ENCODE measurements around the gene TNIK.

DNA sequence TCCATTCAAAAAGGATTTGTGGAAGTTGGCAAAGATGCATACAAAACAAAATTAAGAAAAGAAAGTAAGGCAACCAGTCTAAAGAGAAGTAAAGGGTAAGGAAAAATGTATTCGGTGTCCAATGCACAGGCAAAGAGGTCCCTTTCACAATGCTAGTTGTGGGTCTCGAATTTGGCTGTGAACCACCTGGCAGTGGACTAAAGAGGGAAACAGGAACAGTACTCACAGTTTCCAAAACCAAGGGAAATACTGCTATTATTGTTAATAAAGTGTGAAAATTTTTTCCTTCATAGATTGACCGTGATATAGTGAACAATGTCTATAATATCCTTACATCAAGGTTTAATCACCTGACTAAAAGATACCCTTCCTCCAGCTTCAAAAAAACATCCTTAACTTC, 57.9 kb downstream of the TNIK start:
- no peak for TF ChIP-seq CTCF (IDR thresholded peaks at IDR 0.05)
- no peak for TF ChIP-seq POLR2A (IDR thresholded peaks at IDR 0.05)

Data from uterus (tissue), 2 donors.